SK-N-SH (cell line): ENCODE results near the gene RTN3. TPM values are rescaled to one million over a fixed set of nuclear protein-coding genes. Genes with fewer than 3 reads are reported as not detected.

Source experiments
- CTCF ChIA-PET: fragments of 300-600, 350-600 bp; formaldehyde crosslinking; extraction: SDS; loops from one replicate; lab custom pipeline; 2021; lab: Yijun Ruan, JAX
- POLR2A ChIA-PET: fragments of 350-600 bp; sonication (Branson Sonifier 250); formaldehyde crosslinking; extraction: SDS; loops from one replicate; lab custom pipeline; 2020; ENCODE audit warnings: antibody characterized with exemption, inconsistent platforms; lab: Yijun Ruan, JAX
- DNase-seq: peaks from one replicate; pipeline ENCODE4 v3.0.0; 2012
- H2AFZ ChIP-seq: fragments of 200-600 bp; sonication (generic); 2 replicates; pipeline ENCODE4 v1.8.1; 2016; ENCODE audit warnings: antibody characterized with exemption, mild to moderate bottlenecking, low read depth
- H3F3A ChIP-seq: fragments of 200-600 bp; sonication (generic); replicated peaks from 2 replicates; pipeline ENCODE3; 2016; ENCODE audit warnings: antibody characterized with exemption, mild to moderate bottlenecking; ENCODE audit not compliant: insufficient read depth
- H3K27ac ChIP-seq, 2 experiments: fragments of 200-500 bp in 1 of 2; fragments of 200-600 bp in 1 of 2; sonication (Bioruptor generic) in 1 of 2; sonication (generic), shearing (Covaris generic) in 1 of 2; 2 replicates each; pipeline versions ENCODE4 v1.5.1 to v1.6.1; 2014 to 2016; ENCODE audit warnings: low read depth in 2 of 2, inconsistent platforms in 1 of 2, low read length in 1 of 2, mild to moderate bottlenecking in 1 of 2, mixed read lengths in 1 of 2
- H3K27me3 ChIP-seq: fragments of 200-600 bp; sonication (generic), shearing (Covaris generic); 2 replicates; pipeline ENCODE4 v1.6.1; 2016; ENCODE audit warnings: mixed run types; ENCODE audit not compliant: insufficient read depth
- H3K36me3 ChIP-seq, 2 experiments: fragments of 200-500 bp in 1 of 2; fragments of 200-600 bp in 1 of 2; sonication (Bioruptor generic) in 1 of 2; sonication (generic) in 1 of 2; replicated peaks in 1 of 2; 2 replicates each; pipeline versions ENCODE3 to v1.5.1; 2014 to 2016; ENCODE audit warnings: low read length in 1 of 2, mild to moderate bottlenecking in 1 of 2; ENCODE audit not compliant: insufficient read depth in 2 of 2, control insufficient read depth in 1 of 2
- H3K4me1 ChIP-seq, 2 experiments: fragments of 200-500 bp in 1 of 2; fragments of 200-600 bp in 1 of 2; sonication (Bioruptor generic) in 1 of 2; sonication (generic), shearing (Covaris generic) in 1 of 2; 2 replicates each; pipeline versions ENCODE4 v1.5.1 to v1.6.1; 2014 to 2016; ENCODE audit warnings: low read depth in 1 of 2, low read length in 1 of 2, mixed run types in 1 of 2; ENCODE audit not compliant: insufficient read depth in 2 of 2, control insufficient read depth in 1 of 2
- H3K4me2 ChIP-seq: fragments of 200-600 bp; sonication (generic), shearing (Covaris generic); 2 replicates; pipeline ENCODE4 v1.6.1; 2017; ENCODE audit warnings: mixed run types
- H3K4me3 ChIP-seq, 2 experiments: fragments of 200-500 bp in 1 of 2; fragments of 200-600 bp in 1 of 2; sonication (Bioruptor generic) in 1 of 2; sonication (generic), shearing (Covaris generic) in 1 of 2; 2 replicates each; pipeline versions ENCODE4 v1.5.1 to v1.8.1; 2014 to 2016; ENCODE audit warnings: low read depth in 2 of 2, inconsistent platforms in 1 of 2, low read length in 1 of 2, mild to moderate bottlenecking in 1 of 2, mixed read lengths in 1 of 2, moderate library complexity in 1 of 2
- H3K79me2 ChIP-seq: fragments of 200-600 bp; sonication (generic); 2 replicates; pipeline ENCODE4 v1.8.1; 2017; ENCODE audit warnings: mild to moderate bottlenecking; ENCODE audit not compliant: insufficient read depth
- H3K9ac ChIP-seq: fragments of 200-600 bp; sonication (generic); 2 replicates; pipeline ENCODE4 v1.6.1; 2017; ENCODE audit warnings: mixed run types
- H3K9me2 ChIP-seq: fragments of 200-600 bp; sonication (generic); 2 replicates; pipeline ENCODE4 v1.6.1; 2017; ENCODE audit warnings: mixed run types
- H3K9me3 ChIP-seq: fragments of 200-600 bp; sonication (generic); 2 replicates; pipeline ENCODE4 v1.6.1; 2017; ENCODE audit warnings: mixed run types, mild to moderate bottlenecking, moderate library complexity
- H4K20me1 ChIP-seq: fragments of 200-600 bp; sonication (generic); 2 replicates; pipeline ENCODE4 v1.6.1; 2017; ENCODE audit warnings: mild to moderate bottlenecking, mixed run types; ENCODE audit not compliant: insufficient read depth
- CHD2 ChIP-seq: fragments of 150-350 bp; IDR thresholded peaks from 2 replicates; pipeline ENCODE4 v1.6.1; 2018; ENCODE audit warnings: low read length; ENCODE audit not compliant: partially characterized antibody
- CTCF ChIP-seq: fragments of 200-600 bp; sonication (generic); IDR thresholded peaks from 2 replicates; pipeline ENCODE4 v1.6.1; 2017; ENCODE audit warnings: antibody characterized with exemption, mild to moderate bottlenecking, moderate library complexity
- FOSL2 ChIP-seq: IDR thresholded peaks from 2 replicates; pipeline ENCODE4 v1.4.0; 2012; ENCODE audit warnings: low read depth, mild to moderate bottlenecking, moderate library complexity, borderline replicate concordance
- GABPA ChIP-seq: IDR thresholded peaks from 2 replicates; pipeline ENCODE4 v1.4.0; 2012; ENCODE audit warnings: low read depth, mild to moderate bottlenecking
- JUND ChIP-seq: IDR thresholded peaks from 2 replicates; pipeline ENCODE4 v1.4.0; 2012
- MEF2A ChIP-seq: IDR thresholded peaks from 2 replicates; pipeline ENCODE4 v1.4.0; 2012; ENCODE audit warnings: low read depth, borderline replicate concordance
- NFIC ChIP-seq: IDR thresholded peaks from 2 replicates; pipeline ENCODE4 v1.4.0; 2012; ENCODE audit warnings: borderline replicate concordance
- RAD21 ChIP-seq: IDR thresholded peaks from 2 replicates; pipeline ENCODE4 v1.6.1; 2012; ENCODE audit warnings: mild to moderate bottlenecking, low read length
- RXRA ChIP-seq: IDR thresholded peaks from 2 replicates; pipeline ENCODE4 v1.4.0; 2012; ENCODE audit warnings: low read depth, mild to moderate bottlenecking, borderline replicate concordance
- SIN3A ChIP-seq: IDR thresholded peaks from 2 replicates; pipeline ENCODE4 v1.6.1; 2012; ENCODE audit warnings: low read depth, mild to moderate bottlenecking, low read length, moderate library complexity, borderline replicate concordance
- TAF1 ChIP-seq: IDR thresholded peaks from 2 replicates; pipeline ENCODE4 v1.6.1; 2012; ENCODE audit warnings: low read depth, mild to moderate bottlenecking, low read length, moderate library complexity, borderline replicate concordance
- TEAD4 ChIP-seq: IDR thresholded peaks from 2 replicates; pipeline ENCODE4 v1.4.0; 2012; ENCODE audit warnings: mild to moderate bottlenecking, borderline replicate concordance; ENCODE audit not compliant: insufficient read depth
- USF1 ChIP-seq: IDR thresholded peaks from 2 replicates; pipeline ENCODE4 v1.4.0; 2012; ENCODE audit warnings: low read depth, borderline replicate concordance
- YY1 ChIP-seq: IDR thresholded peaks from 2 replicates; pipeline ENCODE4 v1.4.0; 2012; ENCODE audit warnings: low read depth, mild to moderate bottlenecking
- WGBS: methylation state at CpG from one replicate; pipeline ENCODE4 v1.1.6; 2017; ENCODE audit warnings: low lambda C conversion rate; 5-methylcytosine and 5-hydroxymethylcytosine counted together
- polyA plus RNA-seq, 3 experiments: library from polyadenylated mRNA; depleted of rRNA; stranded (reverse); fragments of >200 nt; gene quantifications; 2 replicates each; pipeline ENCODE4 v1.2.3, GENCODE V29; 2012
- TF ChIP-seq, protein P1 (sequence below): fragments of 150-350 bp; IDR thresholded peaks from 2 replicates; pipeline ENCODE4 v1.6.1; 2017; ENCODE audit warnings: antibody characterized with exemption, low read length, low read depth, borderline replicate concordance
- TF ChIP-seq, protein P2 (sequence below): IDR thresholded peaks from 2 replicates; pipeline ENCODE4 v1.4.0; 2012; ENCODE audit warnings: low read depth, borderline replicate concordance

RTN3 gene
- polyA plus RNA-seq, 1 of the 3 experiments (the other 2 are of a cell fraction) = 52.7 TPM

DNA sequence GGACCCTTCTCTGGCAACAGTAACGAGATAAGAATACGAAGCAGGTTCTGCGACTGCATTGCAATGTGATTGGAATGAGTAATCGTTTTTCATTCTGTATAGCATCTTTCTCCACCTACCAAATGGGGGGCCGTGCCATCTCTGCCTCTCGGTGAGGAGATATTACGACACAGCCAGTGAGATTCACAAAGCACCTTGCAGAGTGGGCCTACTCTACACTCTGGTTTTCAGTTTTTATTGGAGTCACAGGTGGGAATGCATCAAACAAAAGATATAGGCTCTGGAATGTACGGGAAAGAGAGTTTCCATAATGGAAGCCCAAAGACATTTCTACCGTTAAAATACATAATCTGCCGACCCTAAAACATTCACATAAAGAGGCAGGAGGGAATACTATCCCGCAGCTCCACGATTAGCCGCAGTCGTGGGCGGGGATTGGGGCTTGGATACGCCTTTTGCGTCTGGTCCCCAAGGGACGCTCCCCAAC, 423 bp upstream of the RTN3 start:
- peak overlapping the region; percentile 89 for H3K4me2 ChIP-seq
- peaks cover 0 to 3% of the 10 kb centered on the region in 2 experiments for H3K36me3 ChIP-seq
- ChIA-PET CTCF (interaction anchor here (0.8 to 5.6 kb wide), 6 partner anchors 11 to 87 kb away, joined by 3 to 31 read pairs (median 6); partner anchors contain the start of genes ATL3 and ZFTA), POLR2A (interaction anchor here (3.9 kb wide), 1 partner anchor 10 kb away, joined by 24 read pairs; the partner anchor contains the start of gene ATL3)
- peak overlapping the region; percentile 24 to 97 for H3K4me3 ChIP-seq
- H3F3A ChIP-seq = peaks cover 14% of the 10 kb centered on the region
- H2AFZ ChIP-seq = peak overlapping the region; percentile 80
- H3K9ac ChIP-seq = peak overlapping the region; percentile 33; the same call in 1 of the 2 replicates
- 25% methylated on average over 15 of the region's 18 CpGs for WGBS
- peaks cover 4% of the 10 kb centered on the region in 2 experiments; a peak in 3 of 4 replicates for H3K4me1 ChIP-seq
- H3K9me3 ChIP-seq = no peaks in the 10 kb centered on the region
- peak; percentile 35 for DNase-seq
- peak overlapping the region; percentile 80 to 83; a peak in 3 of 4 replicates for H3K27ac ChIP-seq
- peaks cover 44% of the 10 kb centered on the region for H3K79me2 ChIP-seq
- H3K27me3 ChIP-seq = no peaks in the 10 kb centered on the region
- no peaks in the 10 kb centered on the region for H3K9me2 ChIP-seq
- TF ChIP-seq GABPA (no peak), MEF2A (no peak), CHD2 (peak; percentile 56), RAD21 (no peak), USF1 (no peak), JUND (no peak)
- TF ChIP-seq, protein P1, sequence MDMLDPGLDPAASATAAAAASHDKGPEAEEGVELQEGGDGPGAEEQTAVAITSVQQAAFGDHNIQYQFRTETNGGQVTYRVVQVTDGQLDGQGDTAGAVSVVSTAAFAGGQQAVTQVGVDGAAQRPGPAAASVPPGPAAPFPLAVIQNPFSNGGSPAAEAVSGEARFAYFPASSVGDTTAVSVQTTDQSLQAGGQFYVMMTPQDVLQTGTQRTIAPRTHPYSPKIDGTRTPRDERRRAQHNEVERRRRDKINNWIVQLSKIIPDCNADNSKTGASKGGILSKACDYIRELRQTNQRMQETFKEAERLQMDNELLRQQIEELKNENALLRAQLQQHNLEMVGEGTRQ = no peak
- TF ChIP-seq, all 33 proteins: peak for 1
- no peaks in the 10 kb centered on the region; the same call in 1 of the 2 replicates for H4K20me1 ChIP-seq

- DNase-seq = peak; percentile 55
- H3K27me3 ChIP-seq = no peaks in the 10 kb centered on the region
- POLR2A ChIA-PET = interaction anchor here (0.6 to 3.9 kb wide), 4 partner anchors 8 to 923 kb away, joined by 3 to 24 read pairs (median 4); partner anchors contain the start of gene ATL3
- CTCF ChIA-PET = interaction anchor here (0.6 to 5.6 kb wide), 17 partner anchors 8 to 263 kb away, joined by 3 to 31 read pairs (median 4); partner anchors contain the start of genes ATL3 and ZFTA
- H3K9ac ChIP-seq = peak overlapping the region; percentile 92
- H3K4me1 ChIP-seq = peaks cover 4 to 8% of the 10 kb centered on the region in 2 experiments; a peak in 3 of 4 replicates
- no peaks in the 10 kb centered on the region for H3K9me3 ChIP-seq
- peaks cover 59% of the 10 kb centered on the region for H3K79me2 ChIP-seq
- peak overlapping the region; percentile 63 to 97 for H3K4me3 ChIP-seq
- H3K4me2 ChIP-seq = peak overlapping the region; percentile 89
- peak overlapping the region; percentile 83 to 91; a peak in 3 of 4 replicates for H3K27ac ChIP-seq
- WGBS = 3% methylated on average over 19 of the region's 19 CpGs
- H4K20me1 ChIP-seq = no peaks in the 10 kb centered on the region; the same call in 1 of the 2 replicates
- H3K9me2 ChIP-seq = no peaks in the 10 kb centered on the region
- H2AFZ ChIP-seq = peak overlapping the region; percentile 75; the same call in 1 of the 2 replicates
- H3F3A ChIP-seq = peaks cover 14% of the 10 kb centered on the region
- H3K36me3 ChIP-seq = peaks cover 0 to 3% of the 10 kb centered on the region in 2 experiments
- TF ChIP-seq CTCF (peak; percentile 32), SIN3A (no peak), MEF2A (no peak), YY1 (0 out of 2 replicates have a peak, but pooled peaks have one; percentile 60), GABPA (no peak), TAF1 (no peak), RAD21 (no peak), RXRA (no peak), TEAD4 (no peak), NFIC (no peak), FOSL2 (no peak)
- TF ChIP-seq, protein P2, sequence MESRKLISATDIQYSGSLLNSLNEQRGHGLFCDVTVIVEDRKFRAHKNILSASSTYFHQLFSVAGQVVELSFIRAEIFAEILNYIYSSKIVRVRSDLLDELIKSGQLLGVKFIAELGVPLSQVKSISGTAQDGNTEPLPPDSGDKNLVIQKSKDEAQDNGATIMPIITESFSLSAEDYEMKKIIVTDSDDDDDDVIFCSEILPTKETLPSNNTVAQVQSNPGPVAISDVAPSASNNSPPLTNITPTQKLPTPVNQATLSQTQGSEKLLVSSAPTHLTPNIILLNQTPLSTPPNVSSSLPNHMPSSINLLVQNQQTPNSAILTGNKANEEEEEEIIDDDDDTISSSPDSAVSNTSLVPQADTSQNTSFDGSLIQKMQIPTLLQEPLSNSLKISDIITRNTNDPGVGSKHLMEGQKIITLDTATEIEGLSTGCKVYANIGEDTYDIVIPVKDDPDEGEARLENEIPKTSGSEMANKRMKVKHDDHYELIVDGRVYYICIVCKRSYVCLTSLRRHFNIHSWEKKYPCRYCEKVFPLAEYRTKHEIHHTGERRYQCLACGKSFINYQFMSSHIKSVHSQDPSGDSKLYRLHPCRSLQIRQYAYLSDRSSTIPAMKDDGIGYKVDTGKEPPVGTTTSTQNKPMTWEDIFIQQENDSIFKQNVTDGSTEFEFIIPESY = no peak
Measured at GRCh38 chr11:63682066-63683021, 1.0 kb downstream of the RTN3 start.
